Fibroblast of lung (primary cell): ENCODE measurements around the gene COMMD3. TPM values are rescaled to one million over a fixed set of nuclear protein-coding genes. Genes with fewer than 3 reads are reported as not detected.

Experiments used
- DNase-seq, 2 donors: peaks; one replicate each; pipeline versions ENCODE4 v3.0.0 to v3.0.0-alpha.2; 2010; ENCODE audit warnings: low read depth in 2 of 2
- H2AFZ ChIP-seq: 2 replicates; pipeline ENCODE4 v1.5.1; 2012; ENCODE audit warnings: low read length, control low read depth, inconsistent platforms
- H3K27ac ChIP-seq: 2 replicates; pipeline ENCODE4 v1.5.1; 2011; ENCODE audit warnings: low read length, control low read depth; ENCODE audit not compliant: insufficient read depth
- H3K27me3 ChIP-seq: 2 replicates; pipeline ENCODE4 v1.5.1; 2011; ENCODE audit warnings: mild to moderate bottlenecking, low read length; ENCODE audit not compliant: control insufficient read depth, insufficient read depth
- H3K36me3 ChIP-seq: 2 replicates; pipeline ENCODE4 v1.5.1; 2011; ENCODE audit warnings: low read length; ENCODE audit not compliant: control insufficient read depth, insufficient read depth
- H3K4me1 ChIP-seq: 2 replicates; pipeline ENCODE4 v1.5.1; 2011; ENCODE audit warnings: low read length; ENCODE audit not compliant: control insufficient read depth, insufficient read depth; ENCODE audit errors: extremely low read depth
- H3K4me2 ChIP-seq: 2 replicates; pipeline ENCODE4 v1.5.1; 2011; ENCODE audit warnings: low read length, control low read depth; ENCODE audit not compliant: insufficient read depth; ENCODE audit errors: extremely low read depth
- H3K4me3 ChIP-seq, 4 experiments: fragments of 200-600 bp in 1 of 4; sonication (generic) in 1 of 4; replicated peaks in 1 of 4; 2 replicates each; pipeline ENCODE4 v1.5.1; 2011 to 2016; ENCODE audit warnings: low read length in 4 of 4, low read depth in 3 of 4, mild to moderate bottlenecking in 3 of 4, control low read depth in 2 of 4, inconsistent platforms in 1 of 4, mixed read lengths in 1 of 4; ENCODE audit not compliant: insufficient read depth in 1 of 4; ENCODE audit errors: control extremely low read depth in 1 of 4
- H3K79me2 ChIP-seq: 2 replicates; pipeline ENCODE4 v1.5.1; 2012; ENCODE audit warnings: mild to moderate bottlenecking, low read length, inconsistent platforms; ENCODE audit not compliant: control insufficient read depth, insufficient read depth
- H3K9ac ChIP-seq: 2 replicates; pipeline ENCODE4 v1.5.1; 2011; ENCODE audit warnings: mild to moderate bottlenecking, low read length, control low read depth; ENCODE audit not compliant: insufficient read depth
- H3K9me3 ChIP-seq: 2 replicates; pipeline ENCODE4 v1.5.1; 2012; ENCODE audit warnings: low read depth, low read length; ENCODE audit not compliant: control insufficient read depth, insufficient read depth
- H4K20me1 ChIP-seq: 2 replicates; pipeline ENCODE4 v1.5.1; 2011; ENCODE audit warnings: low read length; ENCODE audit not compliant: control insufficient read depth, insufficient read depth; ENCODE audit errors: extremely low read depth
- EZH2 ChIP-seq: IDR thresholded peaks from 2 replicates; pipeline ENCODE4 v1.5.1; 2012; ENCODE audit warnings: low read length, control low read depth, mild to moderate bottlenecking; ENCODE audit errors: missing control alignments
- polyA plus RNA-seq, 2 donors: library from polyadenylated mRNA; depleted of rRNA in 1 of 2; stranded (reverse) in 1 of 2; unstranded in 1 of 2; fragments of >200 nt; gene quantifications; 2 replicates each; pipeline ENCODE4 v1.2.1, GENCODE V29; 2011 to 2012; ENCODE audit warnings: missing spikeins in 1 of 2
- total RNA-seq: library from RNA; depleted of rRNA; stranded (reverse); fragments of >200 nt; gene quantifications from 2 replicates; pipeline ENCODE4 v1.2.1, GENCODE V29; 2014
- TF ChIP-seq, protein P1 (sequence below), 2 donors: IDR thresholded peaks in 1 of 2; conservative IDR thresholded peaks in 1 of 2; 1 replicate in 1 of 2; 2 replicates in 1 of 2; pipeline ENCODE4 v1.5.1; 2011 to 2012; ENCODE audit warnings: low read length in 2 of 2, control low read depth in 1 of 2, inconsistent platforms in 1 of 2, low read depth in 1 of 2, mild to moderate bottlenecking in 1 of 2

Gene COMMD3
- total and polyA plus RNA-seq, 2 donors (not counting 1 experiment from before 2014, with no cell fraction given): 39.0 to 42.3 TPM

DNA sequence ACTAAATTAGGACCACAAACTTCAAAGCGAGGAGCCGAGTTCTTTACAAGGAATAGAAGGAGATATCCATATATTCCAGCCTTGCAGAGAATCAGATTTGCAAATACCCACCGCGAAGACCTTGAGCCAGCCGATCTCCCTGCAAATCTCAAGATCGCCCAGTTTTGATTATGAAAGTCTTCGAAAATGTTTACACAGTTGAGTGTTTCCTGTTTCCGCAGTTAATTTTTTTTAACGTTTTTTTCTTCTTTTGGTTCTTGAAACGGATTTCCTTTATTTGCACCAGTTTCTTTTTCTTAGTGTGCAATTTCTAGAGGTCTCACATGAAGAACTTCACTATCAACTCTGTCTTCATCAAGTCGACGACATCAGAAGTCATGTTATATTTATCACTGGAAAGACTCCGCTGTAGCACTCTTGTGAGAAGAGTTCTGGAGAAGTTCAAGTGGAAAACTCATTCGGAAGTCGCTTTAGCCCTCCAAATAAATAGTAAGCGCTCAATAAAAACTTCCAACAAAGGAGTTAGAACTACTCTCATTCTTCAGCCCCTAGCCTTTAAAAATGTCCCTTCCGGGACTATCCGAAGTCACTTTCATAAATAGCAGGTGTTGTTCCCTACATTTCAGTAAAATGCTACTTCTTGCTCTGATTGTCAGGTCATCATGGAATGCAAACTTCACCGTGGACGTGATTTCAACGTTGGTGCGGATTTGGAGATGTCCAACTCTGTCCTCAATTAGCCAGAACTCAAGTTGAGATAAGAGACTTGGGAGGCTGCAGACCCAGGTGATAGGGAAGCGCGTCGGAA is 17.2 kb downstream of the COMMD3 start:
- Histone ChIP-seq H3K36me3 (peaks cover 3% of the 10 kb centered on the region), H2AFZ (no peak overlapping the region), H3K27ac (no peak overlapping the region), H4K20me1 (no peaks in the 10 kb centered on the region), H3K27me3 (peaks cover 38% of the 10 kb centered on the region), H3K4me2 (no peak overlapping the region), H3K79me2 (no peaks in the 10 kb centered on the region), H3K9ac (no peak overlapping the region), H3K4me3 (no peak overlapping the region), H3K9me3 (no peaks in the 10 kb centered on the region), H3K4me1 (peaks cover 2% of the 10 kb centered on the region)
- TF ChIP-seq, protein P1, sequence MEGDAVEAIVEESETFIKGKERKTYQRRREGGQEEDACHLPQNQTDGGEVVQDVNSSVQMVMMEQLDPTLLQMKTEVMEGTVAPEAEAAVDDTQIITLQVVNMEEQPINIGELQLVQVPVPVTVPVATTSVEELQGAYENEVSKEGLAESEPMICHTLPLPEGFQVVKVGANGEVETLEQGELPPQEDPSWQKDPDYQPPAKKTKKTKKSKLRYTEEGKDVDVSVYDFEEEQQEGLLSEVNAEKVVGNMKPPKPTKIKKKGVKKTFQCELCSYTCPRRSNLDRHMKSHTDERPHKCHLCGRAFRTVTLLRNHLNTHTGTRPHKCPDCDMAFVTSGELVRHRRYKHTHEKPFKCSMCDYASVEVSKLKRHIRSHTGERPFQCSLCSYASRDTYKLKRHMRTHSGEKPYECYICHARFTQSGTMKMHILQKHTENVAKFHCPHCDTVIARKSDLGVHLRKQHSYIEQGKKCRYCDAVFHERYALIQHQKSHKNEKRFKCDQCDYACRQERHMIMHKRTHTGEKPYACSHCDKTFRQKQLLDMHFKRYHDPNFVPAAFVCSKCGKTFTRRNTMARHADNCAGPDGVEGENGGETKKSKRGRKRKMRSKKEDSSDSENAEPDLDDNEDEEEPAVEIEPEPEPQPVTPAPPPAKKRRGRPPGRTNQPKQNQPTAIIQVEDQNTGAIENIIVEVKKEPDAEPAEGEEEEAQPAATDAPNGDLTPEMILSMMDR (conservative IDR thresholded peaks at IDR 0.05 in 1 of 2, IDR thresholded peaks at IDR 0.05 in 1 of 2; ENCODE audit: low read depth in 1 of 2, low read length in 2 of 2): no peak
- TF ChIP-seq EZH2: no peak
- no peak for DNase-seq

DNA sequence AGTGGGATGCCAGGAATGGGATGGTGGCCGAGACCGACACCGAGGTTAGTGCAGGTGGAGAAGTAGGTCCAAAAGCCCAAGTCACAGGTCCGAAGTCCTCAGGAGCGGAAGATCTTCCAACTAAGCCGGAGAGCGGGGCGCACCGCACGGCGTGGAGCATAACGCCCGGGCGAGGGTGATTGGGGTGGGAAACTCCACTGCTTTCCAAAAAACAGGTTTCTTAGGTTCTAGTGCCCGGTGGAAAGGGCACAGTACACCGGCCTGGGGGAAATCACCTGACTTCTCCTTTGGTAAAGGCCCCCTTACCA is 17.7 kb downstream of the COMMD3 start:
- Histone ChIP-seq H3K4me3 (no peak overlapping the region), H4K20me1 (no peaks in the 10 kb centered on the region), H3K79me2 (no peaks in the 10 kb centered on the region), H3K9me3 (no peaks in the 10 kb centered on the region), H3K9ac (no peak overlapping the region), H3K4me1 (peaks cover 2% of the 10 kb centered on the region), H3K36me3 (peaks cover 3% of the 10 kb centered on the region), H3K27me3 (peaks cover 43% of the 10 kb centered on the region), H3K4me2 (no peak overlapping the region), H3K27ac (no peak overlapping the region), H2AFZ (no peak overlapping the region)
- TF ChIP-seq, protein P1 (conservative IDR thresholded peaks at IDR 0.05 in 1 of 2, IDR thresholded peaks at IDR 0.05 in 1 of 2; ENCODE audit: low read depth in 1 of 2, low read length in 2 of 2): no peak
- DNase-seq: no peak

DNA sequence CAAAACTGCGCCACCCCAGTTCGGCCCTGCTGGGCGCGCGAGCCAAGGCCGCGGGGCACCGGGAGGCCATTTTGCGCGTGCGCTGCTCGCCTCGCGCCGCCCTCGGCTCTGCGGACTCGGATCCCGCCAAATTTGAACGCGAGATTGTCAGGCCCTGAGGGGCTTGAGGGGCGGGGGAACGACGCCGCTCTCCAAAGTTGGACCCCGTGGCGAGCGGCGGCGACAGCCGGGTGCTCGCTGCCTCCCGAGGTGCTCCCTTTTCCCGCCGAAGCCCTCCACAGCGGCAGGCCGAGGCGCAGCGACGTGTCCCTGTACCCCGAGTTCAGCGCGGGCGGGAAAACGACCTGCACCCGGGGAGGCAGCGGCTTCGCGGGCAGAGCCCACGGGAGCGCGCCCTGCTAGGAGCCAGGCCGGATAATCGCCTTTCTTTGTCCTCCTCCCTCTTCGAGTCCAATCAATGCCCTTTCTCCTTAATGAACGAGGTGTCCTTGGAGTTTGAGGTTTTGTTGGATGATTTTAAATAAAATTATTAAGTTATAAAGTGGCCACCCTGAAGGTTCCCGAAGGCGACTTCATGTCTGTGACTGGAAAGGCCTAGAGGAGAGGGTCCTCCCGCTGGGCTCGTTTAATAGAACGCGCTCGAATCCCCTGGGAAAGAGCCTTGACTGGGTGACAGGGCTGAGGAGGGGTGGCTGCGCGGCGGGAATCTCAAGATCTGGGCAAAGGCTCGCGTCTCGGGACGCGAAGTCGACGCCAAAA is 18.4 kb downstream of the COMMD3 start:
- Histone ChIP-seq H3K36me3 (no peaks in the 10 kb centered on the region), H3K4me3 (peak overlapping the region in 3 of 4 experiments; percentile 36 to 52 (median 50)), H3K9ac (peak overlapping the region; percentile 44), H2AFZ (peak overlapping the region; percentile 76), H3K27me3 (peaks cover 48% of the 10 kb centered on the region), H3K4me2 (peak overlapping the region; percentile 89), H3K9me3 (no peaks in the 10 kb centered on the region), H3K27ac (no peak overlapping the region), H4K20me1 (no peaks in the 10 kb centered on the region), H3K4me1 (peaks cover 2% of the 10 kb centered on the region), H3K79me2 (no peaks in the 10 kb centered on the region)
- no peak for DNase-seq
- TF ChIP-seq, protein P1 (conservative IDR thresholded peaks at IDR 0.05 in 1 of 2, IDR thresholded peaks at IDR 0.05 in 1 of 2; ENCODE audit: low read depth in 1 of 2, low read length in 2 of 2): no peak
- no peak for TF ChIP-seq EZH2
